ENCODE data around the gene KDM5A.

- TF ChIP-seq CTCF (IDR thresholded peaks at IDR 0.05 in 4 of 5, conservative IDR thresholded peaks at IDR 0.05 in 1 of 5) (no peak), POLR2A (IDR thresholded peaks at IDR 0.05) (no peak)
These were observed 120.7 kb downstream of the KDM5A start for GRCh38 chr12:268483-268840.
